ENCODE data around the gene HMCN2.

DNA sequence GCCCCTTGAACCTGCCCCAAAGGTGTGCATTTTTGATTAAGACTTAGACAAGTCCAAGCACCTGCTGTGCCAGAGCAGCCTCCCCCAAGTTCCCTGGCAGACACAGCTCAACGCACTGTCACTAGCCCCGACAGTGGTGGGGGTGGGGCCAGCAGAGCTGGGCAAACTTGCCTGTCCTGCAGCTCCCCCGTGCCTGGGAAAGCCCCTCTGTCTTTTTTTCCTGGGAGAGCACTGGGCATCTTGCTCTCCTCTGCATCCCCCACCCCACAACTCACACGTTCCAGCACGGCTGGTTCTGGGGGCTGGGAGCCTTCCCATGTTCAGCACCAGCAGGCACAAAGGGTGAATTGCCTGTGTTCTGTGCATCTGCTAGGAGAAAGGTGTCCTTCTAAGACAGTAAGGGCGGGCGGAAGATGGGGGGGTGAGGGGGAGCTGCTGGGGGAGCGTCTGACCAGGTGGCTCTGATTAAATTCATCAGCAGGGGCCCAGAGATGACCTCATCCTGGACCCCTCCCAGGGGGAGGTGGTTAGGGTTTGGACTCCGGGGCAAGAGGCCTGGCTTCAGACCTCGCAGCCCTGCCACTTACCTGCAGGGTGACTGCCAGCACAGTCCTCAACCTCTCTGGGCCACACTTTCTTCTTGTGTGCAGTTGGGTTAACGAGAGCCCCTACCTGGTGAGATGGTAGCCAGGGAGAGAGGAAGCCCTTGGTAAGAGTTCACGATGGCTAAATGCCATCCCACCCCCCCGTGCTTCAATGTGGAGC lies 23.5 kb downstream of the HMCN2 start:
- TF ChIP-seq, protein P1, sequence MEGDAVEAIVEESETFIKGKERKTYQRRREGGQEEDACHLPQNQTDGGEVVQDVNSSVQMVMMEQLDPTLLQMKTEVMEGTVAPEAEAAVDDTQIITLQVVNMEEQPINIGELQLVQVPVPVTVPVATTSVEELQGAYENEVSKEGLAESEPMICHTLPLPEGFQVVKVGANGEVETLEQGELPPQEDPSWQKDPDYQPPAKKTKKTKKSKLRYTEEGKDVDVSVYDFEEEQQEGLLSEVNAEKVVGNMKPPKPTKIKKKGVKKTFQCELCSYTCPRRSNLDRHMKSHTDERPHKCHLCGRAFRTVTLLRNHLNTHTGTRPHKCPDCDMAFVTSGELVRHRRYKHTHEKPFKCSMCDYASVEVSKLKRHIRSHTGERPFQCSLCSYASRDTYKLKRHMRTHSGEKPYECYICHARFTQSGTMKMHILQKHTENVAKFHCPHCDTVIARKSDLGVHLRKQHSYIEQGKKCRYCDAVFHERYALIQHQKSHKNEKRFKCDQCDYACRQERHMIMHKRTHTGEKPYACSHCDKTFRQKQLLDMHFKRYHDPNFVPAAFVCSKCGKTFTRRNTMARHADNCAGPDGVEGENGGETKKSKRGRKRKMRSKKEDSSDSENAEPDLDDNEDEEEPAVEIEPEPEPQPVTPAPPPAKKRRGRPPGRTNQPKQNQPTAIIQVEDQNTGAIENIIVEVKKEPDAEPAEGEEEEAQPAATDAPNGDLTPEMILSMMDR (conservative IDR thresholded peaks at IDR 0.05; ENCODE audit: low read length) = no peak
- TF ChIP-seq EZH2phosphoT487 (IDR thresholded peaks at IDR 0.05; ENCODE audit: borderline replicate concordance) = no peak
